ENCODE data around the gene EPHB2.

DNA sequence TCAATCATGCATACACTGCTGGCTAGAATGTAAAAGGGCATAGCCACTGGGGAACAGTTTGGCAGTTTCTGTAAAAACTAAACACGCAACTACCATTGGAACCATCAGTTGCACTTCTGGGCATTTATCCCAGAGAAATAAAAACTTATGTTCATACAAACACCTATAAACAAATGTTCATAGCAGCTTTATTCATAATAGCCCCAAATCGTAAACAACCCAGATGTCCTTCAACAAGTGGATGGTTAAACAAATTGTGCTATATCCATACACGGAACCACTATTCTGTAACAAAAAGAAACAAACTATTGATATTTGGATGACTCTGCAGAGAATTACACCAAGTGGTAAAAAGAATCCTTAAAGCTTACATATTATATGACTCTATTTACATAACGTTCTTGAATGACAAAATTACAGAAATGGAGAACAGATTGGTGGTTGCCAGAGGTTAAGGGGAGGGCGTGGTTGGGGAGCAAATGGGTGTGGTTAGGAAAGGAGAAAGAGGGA lies 239.2 kb downstream of the EPHB2 start:
- no peak for TF ChIP-seq EZH2phosphoT487 (IDR thresholded peaks at IDR 0.05; ENCODE audit: borderline replicate concordance, low read depth, low read length)
- TF ChIP-seq, protein P1, sequence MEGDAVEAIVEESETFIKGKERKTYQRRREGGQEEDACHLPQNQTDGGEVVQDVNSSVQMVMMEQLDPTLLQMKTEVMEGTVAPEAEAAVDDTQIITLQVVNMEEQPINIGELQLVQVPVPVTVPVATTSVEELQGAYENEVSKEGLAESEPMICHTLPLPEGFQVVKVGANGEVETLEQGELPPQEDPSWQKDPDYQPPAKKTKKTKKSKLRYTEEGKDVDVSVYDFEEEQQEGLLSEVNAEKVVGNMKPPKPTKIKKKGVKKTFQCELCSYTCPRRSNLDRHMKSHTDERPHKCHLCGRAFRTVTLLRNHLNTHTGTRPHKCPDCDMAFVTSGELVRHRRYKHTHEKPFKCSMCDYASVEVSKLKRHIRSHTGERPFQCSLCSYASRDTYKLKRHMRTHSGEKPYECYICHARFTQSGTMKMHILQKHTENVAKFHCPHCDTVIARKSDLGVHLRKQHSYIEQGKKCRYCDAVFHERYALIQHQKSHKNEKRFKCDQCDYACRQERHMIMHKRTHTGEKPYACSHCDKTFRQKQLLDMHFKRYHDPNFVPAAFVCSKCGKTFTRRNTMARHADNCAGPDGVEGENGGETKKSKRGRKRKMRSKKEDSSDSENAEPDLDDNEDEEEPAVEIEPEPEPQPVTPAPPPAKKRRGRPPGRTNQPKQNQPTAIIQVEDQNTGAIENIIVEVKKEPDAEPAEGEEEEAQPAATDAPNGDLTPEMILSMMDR (conservative IDR thresholded peaks at IDR 0.05; ENCODE audit: low read length), result no peak
